HFFc6 (cell line): ENCODE results near the gene KRTAP9-1. TPM values are rescaled to one million over a fixed set of nuclear protein-coding genes. Genes with fewer than 3 reads are reported as not detected.
"Not testable (repeated sequence)": the region's sequence is repeated elsewhere in the genome, so short reads cannot be mapped to it uniquely, and the experiment has no call there.

Experiments
- DNase-seq: peaks from one replicate; pipeline ENCODE4 v3.0.0-alpha.2; 2018
- H3K27ac Mint-ChIP-seq: 2 replicates; pipeline ENCODE4 v1.8.0; 2020; ENCODE audit warnings: mild to moderate bottlenecking, mixed read lengths
- H3K27me3 Mint-ChIP-seq: 2 replicates; pipeline ENCODE4 v1.8.0; 2021; ENCODE audit warnings: mild to moderate bottlenecking, moderate library complexity, mixed read lengths; ENCODE audit not compliant: insufficient read depth
- H3K36me3 Mint-ChIP-seq: 2 replicates; pipeline ENCODE4 v1.8.0; 2021; ENCODE audit warnings: low read depth, mixed read lengths
- H3K4me1 Mint-ChIP-seq: 2 replicates; pipeline ENCODE4 v1.8.0; 2020; ENCODE audit warnings: low read depth, mixed read lengths
- H3K4me3 Mint-ChIP-seq: 2 replicates; pipeline ENCODE4 v1.8.0; 2020; ENCODE audit warnings: mild to moderate bottlenecking, moderate library complexity, mixed read lengths
- H3K9me3 Mint-ChIP-seq: 2 replicates; pipeline ENCODE4 v1.8.0; 2020; ENCODE audit warnings: mild to moderate bottlenecking, mixed read lengths
- CTCF ChIP-seq: fragments of 200-600 bp; sonication (generic); IDR thresholded peaks from 2 replicates; pipeline ENCODE4 v1.5.0; 2021; ENCODE audit warnings: antibody characterized with exemption, mild to moderate bottlenecking
- total RNA-seq, 6 experiments: library from RNA; stranded (reverse); fragmentation: NEBNext Ultra II Directional; extraction: Animal tissue kit (Norgen Biotek cat#: 25700); gene quantifications; 2 replicates in 1 of 6; 3 replicates in 5 of 6; pipeline ENCODE4 v1.2.3, GENCODE V29; 2021

Gene KRTAP9-1
- total RNA-seq, 6 experiments from 2014 or later = not detected

- DNase-seq = no peak
- peaks cover 15% of the 10 kb centered on the region for H3K36me3 Mint-ChIP-seq
- no peak for TF ChIP-seq CTCF
- H3K27me3 Mint-ChIP-seq = no peaks in the 10 kb centered on the region
- peaks cover 16% of the 10 kb centered on the region for H3K9me3 Mint-ChIP-seq
- no peak overlapping the region for H3K27ac Mint-ChIP-seq
- no peak overlapping the region for H3K4me3 Mint-ChIP-seq
- H3K4me1 Mint-ChIP-seq = peaks cover 7% of the 10 kb centered on the region
These were observed 42.0 kb upstream of the KRTAP9-1 start for GRCh38 chr17:41147531-41148204.

GRCh38 chr17:41148971-41149651, 40.6 kb upstream of the KRTAP9-1 start:
- H3K27me3 Mint-ChIP-seq, H3K9me3 Mint-ChIP-seq, H3K27ac Mint-ChIP-seq, H3K4me3 Mint-ChIP-seq, DNase-seq, H3K36me3 Mint-ChIP-seq, H3K4me1 Mint-ChIP-seq: not testable (repeated sequence)

- Mint-ChIP-seq H3K4me1 (peaks cover 7% of the 10 kb centered on the region), H3K4me3 (no peak within 1 kb of the TSS), H3K36me3 (no peaks in the 10 kb centered on the region), H3K27me3 (no peaks in the 10 kb centered on the region), H3K27ac (no peak within 1 kb of the TSS), H3K9me3 (no peaks in the 10 kb centered on the region)
- DNase-seq = no peak
- TF ChIP-seq CTCF = no peak
These were observed 40.1 kb upstream of the KRTAP9-1 start, which contains the start of gene KRTAP4-5 for GRCh38 chr17:41149652-41149985. KRTAP4-5 (minus strand) TSS chr17:41149825; CDS start chr17:41149767, 58 bp downstream.

GRCh38 chr17:41150026-41150425, 39.7 kb upstream of the KRTAP9-1 start:
- H3K27me3 Mint-ChIP-seq = no peaks in the 10 kb centered on the region
- H3K4me3 Mint-ChIP-seq = no peak overlapping the region
- no peaks in the 10 kb centered on the region for H3K9me3 Mint-ChIP-seq
- TF ChIP-seq CTCF = no peak
- DNase-seq = no peak
- H3K27ac Mint-ChIP-seq = no peak overlapping the region
- no peaks in the 10 kb centered on the region for H3K36me3 Mint-ChIP-seq
- peaks cover 7% of the 10 kb centered on the region for H3K4me1 Mint-ChIP-seq

- DNase-seq = no peak
- peaks cover 12% of the 10 kb centered on the region for H3K4me1 Mint-ChIP-seq
- no peak overlapping the region for H3K4me3 Mint-ChIP-seq
- no peaks in the 10 kb centered on the region for H3K9me3 Mint-ChIP-seq
- no peaks in the 10 kb centered on the region for H3K27me3 Mint-ChIP-seq
- no peak overlapping the region for H3K27ac Mint-ChIP-seq
- TF ChIP-seq CTCF = no peak
- no peaks in the 10 kb centered on the region for H3K36me3 Mint-ChIP-seq
These were observed 38.2 kb upstream of the KRTAP9-1 start for GRCh38 chr17:41151525-41151924.

GRCh38 chr17:41153856-41154255, 35.8 kb upstream of the KRTAP9-1 start:
- DNase-seq = no peak
- Mint-ChIP-seq H3K4me1 (peaks cover 10% of the 10 kb centered on the region), H3K27ac (no peak overlapping the region), H3K4me3 (no peak overlapping the region), H3K27me3 (peaks cover 2% of the 10 kb centered on the region), H3K9me3 (no peaks in the 10 kb centered on the region), H3K36me3 (no peaks in the 10 kb centered on the region)
- no peak for TF ChIP-seq CTCF

GRCh38 chr17:41160190-41160589, 29.5 kb upstream of the KRTAP9-1 start:
- H3K4me1 Mint-ChIP-seq = peaks cover 17% of the 10 kb centered on the region
- not testable (repeated sequence) for H3K4me3 Mint-ChIP-seq, DNase-seq, H3K36me3 Mint-ChIP-seq, H3K9me3 Mint-ChIP-seq, H3K27me3 Mint-ChIP-seq, H3K27ac Mint-ChIP-seq
